PC-3 (cell line): ENCODE data around the gene RBM33. TPM values are rescaled to one million over a fixed set of nuclear protein-coding genes. Genes with fewer than 3 reads are reported as not detected.
A peak's percentile ranks its signal among the peaks of the same experiment; 100 is the strongest.

ENCODE experiments used
- ATAC-seq: fragments of 200-7000 bp; cut with Tn5 transposase; 2 replicates; pipeline ENCODE4 v1.9.1; 2020; ENCODE audit warnings: mild to moderate bottlenecking, moderate library complexity
- BruUV-seq: library from RNA; stranded (reverse); fragments of 400-500 nt; replicated peaks from 2 replicates; lab custom pipeline; 2021; lab: Mats Ljungman, UMichigan
- CTCF ChIA-PET: fragments of 300-600 bp; sonication (Branson Sonifier 250); formaldehyde crosslinking; loops from one replicate; lab custom pipeline; 2022; ENCODE audit warnings: antibody characterized with exemption; lab: Charles Lee
- POLR2A ChIA-PET: fragments of 300-600 bp; sonication (Branson Sonifier 250); formaldehyde crosslinking; loops from one replicate; lab custom pipeline; 2022; ENCODE audit warnings: antibody characterized with exemption; ENCODE audit not compliant: unreplicated experiment; lab: Charles Lee
- DNase-seq: peaks from one replicate; pipeline ENCODE4 v3.0.0-alpha.2; 2015
- H2AFZ ChIP-seq: fragments of 300-600 bp; sonication (generic); 2 replicates; pipeline ENCODE4 v1.6.0; 2016; ENCODE audit warnings: antibody characterized with exemption, low read length
- H3F3A ChIP-seq: fragments of 300-600 bp; sonication (generic); one replicate; pipeline ENCODE4 v1.6.0; 2017; ENCODE audit warnings: antibody characterized with exemption, low read length, control low read depth, mild to moderate bottlenecking; ENCODE audit not compliant: unreplicated experiment
- H3K27ac ChIP-seq: fragments of 300-600 bp; sonication (generic); 2 replicates; pipeline ENCODE4 v1.5.1; 2016; ENCODE audit warnings: mild to moderate bottlenecking, low read length
- H3K27me3 ChIP-seq: fragments of 300-600 bp; sonication (generic); 2 replicates; pipeline ENCODE4 v1.6.1; 2016; ENCODE audit warnings: low read length, mixed read lengths
- H3K36me3 ChIP-seq: fragments of 300-600 bp; sonication (generic); 2 replicates; pipeline ENCODE4 v1.6.1; 2016; ENCODE audit warnings: low read depth, mixed run types, low read length, mixed read lengths
- H3K4me1 ChIP-seq: fragments of 300-600 bp; sonication (generic); 2 replicates; pipeline ENCODE4 v1.5.1; 2016; ENCODE audit warnings: low read length; ENCODE audit not compliant: insufficient read depth
- H3K4me2 ChIP-seq: fragments of 300-600 bp; sonication (generic); 2 replicates; pipeline ENCODE4 v1.6.0; 2016; ENCODE audit warnings: low read length
- H3K4me3 ChIP-seq: fragments of 300-600 bp; sonication (generic); 2 replicates; pipeline ENCODE4 v1.5.1; 2016; ENCODE audit warnings: mild to moderate bottlenecking, low read length, mixed read lengths
- H3K79me2 ChIP-seq: fragments of 300-600 bp; sonication (generic); 2 replicates; pipeline ENCODE4 v1.6.1; 2017; ENCODE audit warnings: low read length, mixed read lengths
- H3K9ac ChIP-seq: fragments of 300-600 bp; sonication (generic); 2 replicates; pipeline ENCODE4 v1.6.0; 2016; ENCODE audit warnings: mild to moderate bottlenecking, low read length
- H3K9me2 ChIP-seq: fragments of 300-600 bp; sonication (generic); replicated peaks from 2 replicates; pipeline ENCODE4 v1.6.1; 2016; ENCODE audit warnings: mixed run types, low read length, mixed read lengths
- H3K9me3 ChIP-seq: fragments of 300-600 bp; sonication (generic); 2 replicates; pipeline ENCODE4 v1.6.1; 2016; ENCODE audit warnings: low read length, mixed read lengths
- H4K20me1 ChIP-seq: fragments of 300-600 bp; sonication (generic); 2 replicates; pipeline ENCODE4 v1.6.1; 2016; ENCODE audit warnings: low read length, mixed read lengths
- EZH2 ChIP-seq: fragments of 300-600 bp; sonication (generic); IDR thresholded peaks from one replicate; pipeline ENCODE4 v1.6.1; 2017; ENCODE audit warnings: antibody characterized with exemption, mild to moderate bottlenecking, low read length; ENCODE audit not compliant: unreplicated experiment
- EZH2phosphoT487 ChIP-seq: fragments of 300-600 bp; sonication (generic); IDR thresholded peaks from 2 replicates; pipeline ENCODE4 v1.6.1; 2018; ENCODE audit warnings: mild to moderate bottlenecking, antibody characterized with exemption, low read length, borderline replicate concordance
- intact Hi-C: fragments of 100-400 bp; cut with micrococcal nuclease; formaldehyde crosslinking; loops from 2 replicates; pipeline ENCODE4 v1.9.0; 2023
- total RNA-seq: library from RNA; depleted of rRNA; stranded (reverse); fragments of >200 nt; gene quantifications from 2 replicates; pipeline ENCODE4 v1.2.3, GENCODE V29; 2014
- TF ChIP-seq, protein P1 (sequence below): fragments of 300-600 bp; sonication (generic); conservative IDR thresholded peaks from 2 replicates; pipeline ENCODE4 v1.5.1; 2017; ENCODE audit warnings: antibody characterized with exemption, low read depth, mild to moderate bottlenecking, low read length

RBM33 gene
- total RNA-seq, 1 experiment from 2014 or later = 25.3 TPM

DNA sequence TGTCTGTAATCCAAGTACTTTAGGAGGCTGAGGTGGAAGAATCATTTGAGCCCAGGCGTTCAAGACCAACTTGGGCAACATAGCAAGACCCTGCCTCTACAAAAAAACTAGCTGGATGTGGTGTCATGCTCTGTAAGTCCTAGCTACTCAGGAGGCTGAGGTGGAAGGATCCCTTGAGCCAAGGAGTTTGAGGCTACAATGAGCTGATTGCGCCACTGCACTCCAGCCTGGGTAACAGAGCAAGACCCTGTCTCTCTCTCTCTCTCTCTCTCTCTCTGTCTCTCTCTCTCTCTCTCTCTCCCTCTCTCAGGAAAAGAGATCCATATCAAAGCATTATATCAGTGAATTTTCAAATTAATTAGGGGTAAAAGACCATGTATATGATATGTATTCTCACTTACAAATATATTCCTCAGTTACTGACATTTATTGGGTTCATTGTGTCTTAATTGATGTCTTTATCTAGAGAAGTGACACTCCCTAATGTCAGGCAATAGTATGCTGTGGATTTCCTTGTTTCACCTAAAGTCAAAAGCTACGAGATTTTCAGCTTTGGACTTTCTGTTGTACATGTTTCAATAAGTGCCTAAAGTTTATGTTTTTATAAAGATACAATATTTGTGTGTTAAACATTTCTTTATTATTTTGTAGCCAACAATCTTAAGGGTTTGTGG is 91.1 kb downstream of the RBM33 start:
- H3K9me2 ChIP-seq = no peaks in the 10 kb centered on the region
- BruUV-seq = no TSS peak
- ChIA-PET POLR2A (no interaction called here), CTCF (interaction anchor here (0.6 to 0.7 kb wide), 3 partner anchors 129 to 150 kb away, joined by 4 to 6 read pairs (median 6); no protein-coding TSS in a partner anchor)
- no peak overlapping the region for H3K4me3 ChIP-seq
- no peak overlapping the region for H3K27ac ChIP-seq
- TF ChIP-seq, protein P1, sequence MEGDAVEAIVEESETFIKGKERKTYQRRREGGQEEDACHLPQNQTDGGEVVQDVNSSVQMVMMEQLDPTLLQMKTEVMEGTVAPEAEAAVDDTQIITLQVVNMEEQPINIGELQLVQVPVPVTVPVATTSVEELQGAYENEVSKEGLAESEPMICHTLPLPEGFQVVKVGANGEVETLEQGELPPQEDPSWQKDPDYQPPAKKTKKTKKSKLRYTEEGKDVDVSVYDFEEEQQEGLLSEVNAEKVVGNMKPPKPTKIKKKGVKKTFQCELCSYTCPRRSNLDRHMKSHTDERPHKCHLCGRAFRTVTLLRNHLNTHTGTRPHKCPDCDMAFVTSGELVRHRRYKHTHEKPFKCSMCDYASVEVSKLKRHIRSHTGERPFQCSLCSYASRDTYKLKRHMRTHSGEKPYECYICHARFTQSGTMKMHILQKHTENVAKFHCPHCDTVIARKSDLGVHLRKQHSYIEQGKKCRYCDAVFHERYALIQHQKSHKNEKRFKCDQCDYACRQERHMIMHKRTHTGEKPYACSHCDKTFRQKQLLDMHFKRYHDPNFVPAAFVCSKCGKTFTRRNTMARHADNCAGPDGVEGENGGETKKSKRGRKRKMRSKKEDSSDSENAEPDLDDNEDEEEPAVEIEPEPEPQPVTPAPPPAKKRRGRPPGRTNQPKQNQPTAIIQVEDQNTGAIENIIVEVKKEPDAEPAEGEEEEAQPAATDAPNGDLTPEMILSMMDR = no peak
- TF ChIP-seq EZH2phosphoT487 (no peak), EZH2 (no peak)
- DNase-seq (no peak), ATAC-seq (no peak)
- H3K27me3 ChIP-seq = no peaks in the 10 kb centered on the region
- H4K20me1 ChIP-seq = no peaks in the 10 kb centered on the region
- no peak overlapping the region for H3K4me2 ChIP-seq
- H3F3A ChIP-seq = no peaks in the 10 kb centered on the region
- H3K36me3 ChIP-seq = peaks cover 23% of the 10 kb centered on the region
- H3K4me1 ChIP-seq = peaks cover 12% of the 10 kb centered on the region
- intact Hi-C loops = loop anchor here (10.0 kb wide), 2 partner anchors 351 to 811 kb away; no protein-coding TSS in a partner anchor
- H2AFZ ChIP-seq = no peak overlapping the region
- no peaks in the 10 kb centered on the region for H3K9me3 ChIP-seq
- no peak overlapping the region for H3K9ac ChIP-seq
- peaks cover 5% of the 10 kb centered on the region; the same call in 1 of the 2 replicates for H3K79me2 ChIP-seq

- ChIA-PET CTCF (interaction anchor here (1.1 kb wide), 1 partner anchor 139 kb away, joined by 3 read pairs; no protein-coding TSS in a partner anchor), POLR2A (no interaction called here)
- TF ChIP-seq EZH2phosphoT487 (no peak), EZH2 (no peak)
- TF ChIP-seq, protein P1 = no peak
- H3K4me2 ChIP-seq = no peak overlapping the region
- no peak overlapping the region for H3K4me3 ChIP-seq
- H2AFZ ChIP-seq = no peak overlapping the region
- BruUV-seq = no TSS peak
- DNase-seq (no peak), ATAC-seq (no peak)
- H3K9me3 ChIP-seq = no peaks in the 10 kb centered on the region
- H3F3A ChIP-seq = no peaks in the 10 kb centered on the region
- H3K36me3 ChIP-seq = peaks cover 38% of the 10 kb centered on the region
- H3K9ac ChIP-seq = no peak overlapping the region
- no peak overlapping the region for H3K27ac ChIP-seq
- H3K27me3 ChIP-seq = no peaks in the 10 kb centered on the region
- intact Hi-C loops = loop anchor here (10.0 kb wide), 2 partner anchors 353 to 813 kb away; no protein-coding TSS in a partner anchor
- no peaks in the 10 kb centered on the region for H3K79me2 ChIP-seq
- H4K20me1 ChIP-seq = no peaks in the 10 kb centered on the region
- no peaks in the 10 kb centered on the region for H3K4me1 ChIP-seq
- no peaks in the 10 kb centered on the region for H3K9me2 ChIP-seq
These were observed 93.1 kb downstream of the RBM33 start for GRCh38 chr7:155737590-155737989.

DNA sequence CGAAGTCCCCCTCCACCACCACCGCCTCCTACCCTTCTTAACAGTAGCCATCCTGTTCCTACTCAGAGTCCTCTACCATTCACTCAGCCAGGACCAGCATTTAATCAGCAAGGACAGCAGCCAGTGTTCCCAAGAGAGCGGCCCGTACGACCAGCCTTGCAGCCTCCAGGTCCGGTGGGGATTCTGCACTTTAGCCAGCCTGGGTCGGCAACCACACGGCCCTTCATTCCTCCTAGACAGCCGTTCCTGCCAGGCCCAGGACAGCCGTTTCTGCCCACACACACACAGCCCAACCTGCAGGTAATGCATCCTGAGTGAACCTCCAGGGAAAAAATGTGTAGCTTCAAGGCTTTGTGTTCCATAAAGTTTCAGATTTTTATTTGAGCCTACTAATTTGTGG is 93.6 kb downstream of the RBM33 start:
- peaks cover 44% of the 10 kb centered on the region for H3K36me3 ChIP-seq
- no peaks in the 10 kb centered on the region for H3K27me3 ChIP-seq
- no peak overlapping the region for H3K4me2 ChIP-seq
- no peak overlapping the region for H3K27ac ChIP-seq
- CTCF ChIA-PET = interaction anchor here (1.1 kb wide), 1 partner anchor 139 kb away, joined by 3 read pairs; no protein-coding TSS in a partner anchor
- H3K9ac ChIP-seq = no peak overlapping the region
- DNase-seq = no peak
- no peaks in the 10 kb centered on the region for H3K9me3 ChIP-seq
- POLR2A ChIA-PET = no interaction called here
- no TSS peak for BruUV-seq
- no peaks in the 10 kb centered on the region for H3K4me1 ChIP-seq
- H3K9me2 ChIP-seq = no peaks in the 10 kb centered on the region
- ATAC-seq = peak; percentile 45
- intact Hi-C loops = loop anchor here (1.0 to 10.0 kb wide), 4 partner anchors 30 to 813 kb away; no protein-coding TSS in a partner anchor
- no peaks in the 10 kb centered on the region for H4K20me1 ChIP-seq
- no peaks in the 10 kb centered on the region for H3K79me2 ChIP-seq
- TF ChIP-seq EZH2 = no peak
- TF ChIP-seq, protein P1 = no peak
- TF ChIP-seq EZH2phosphoT487 = no peak
- H2AFZ ChIP-seq = no peak overlapping the region
- H3K4me3 ChIP-seq = no peak overlapping the region
- no peaks in the 10 kb centered on the region for H3F3A ChIP-seq
